IMR-90 (cell line): ENCODE data around the gene JMJD1C. TPM values are rescaled to one million over a fixed set of nuclear protein-coding genes. Genes with fewer than 3 reads are reported as not detected.

Experiments
- ATAC-seq: fragments of 200-7000 bp; cut with Tn5 transposase; 2 replicates; pipeline ENCODE4 v1.9.1; 2020; ENCODE audit warnings: low read depth, mild to moderate bottlenecking, moderate library complexity
- BruUV-seq: library from RNA; stranded (reverse); fragments of 400-500 nt; replicated peaks from 2 replicates; lab custom pipeline; 2021; lab: Mats Ljungman, UMichigan
- CTCF ChIA-PET: fragments of 300-600 bp; formaldehyde crosslinking; extraction: SDS; loops from one replicate; lab custom pipeline; 2021; ENCODE audit warnings: antibody characterized with exemption; lab: Yijun Ruan, JAX
- POLR2A ChIA-PET: fragments of 300-600 bp; sonication (Branson Sonifier 250); formaldehyde crosslinking; loops from one replicate; lab custom pipeline; 2022; ENCODE audit warnings: antibody characterized with exemption; ENCODE audit not compliant: unreplicated experiment; lab: Charles Lee
- DNase-seq: peaks from one replicate; pipeline ENCODE4 v3.0.0; 2013
- H2AFZ ChIP-seq: replicated peaks from 2 replicates; pipeline ENCODE3; 2013; ENCODE audit warnings: low read length, mild to moderate bottlenecking; ENCODE audit not compliant: poor library complexity
- H2AK5ac ChIP-seq: 2 replicates; pipeline ENCODE4 v1.6.1; 2013; ENCODE audit warnings: low read depth, low read length, inconsistent platforms
- H2AK9ac ChIP-seq: replicated peaks from 2 replicates; pipeline ENCODE3; 2013; ENCODE audit warnings: mild to moderate bottlenecking, low read depth, low read length, moderate library complexity; ENCODE audit not compliant: poor library complexity
- H2BK120ac ChIP-seq: 2 replicates; pipeline ENCODE4 v1.6.1; 2013; ENCODE audit warnings: low read depth, low read length, inconsistent platforms
- H2BK15ac ChIP-seq: 3 replicates; pipeline ENCODE4 v1.6.1; 2013; ENCODE audit warnings: low read depth, low read length, inconsistent platforms
- H2BK20ac ChIP-seq: 2 replicates; pipeline ENCODE4 v1.6.1; 2013; ENCODE audit warnings: low read depth, mild to moderate bottlenecking, inconsistent platforms, low read length, moderate library complexity
- H2BK5ac ChIP-seq: 2 replicates; pipeline ENCODE4 v1.6.1; 2013; ENCODE audit warnings: mild to moderate bottlenecking, low read depth, low read length, inconsistent platforms; ENCODE audit not compliant: poor library complexity, severe bottlenecking
- H3K14ac ChIP-seq: replicated peaks from 2 replicates; pipeline ENCODE4 v1.6.1; 2013; ENCODE audit warnings: low read depth, low read length, inconsistent platforms
- H3K18ac ChIP-seq: 2 replicates; pipeline ENCODE4 v1.6.1; 2013; ENCODE audit warnings: low read depth, low read length, control low read depth
- H3K23ac ChIP-seq: 2 replicates; pipeline ENCODE4 v1.6.1; 2013; ENCODE audit warnings: low read depth, low read length, inconsistent platforms
- H3K27ac ChIP-seq: 2 replicates; pipeline ENCODE4 v1.5.1; 2013; ENCODE audit warnings: mild to moderate bottlenecking, control low read depth, low read length; ENCODE audit not compliant: insufficient read depth
- H3K27me3 ChIP-seq: 2 replicates; pipeline ENCODE4 v1.6.1; 2013; ENCODE audit warnings: low read length; ENCODE audit not compliant: control insufficient read depth, insufficient read depth
- H3K36me3 ChIP-seq: 2 replicates; pipeline ENCODE4 v1.6.1; 2013; ENCODE audit warnings: low read length, mixed read lengths; ENCODE audit not compliant: control insufficient read depth, insufficient read depth
- H3K4ac ChIP-seq: 2 replicates; pipeline ENCODE4 v1.6.1; 2013; ENCODE audit warnings: low read depth, low read length, inconsistent platforms
- H3K4me1 ChIP-seq: 2 replicates; pipeline ENCODE4 v1.6.1; 2013; ENCODE audit warnings: low read length, mixed read lengths; ENCODE audit not compliant: control insufficient read depth, insufficient read depth
- H3K4me2 ChIP-seq: 2 replicates; pipeline ENCODE4 v1.6.1; 2013; ENCODE audit warnings: low read depth, mild to moderate bottlenecking, control low read depth, low read length, moderate library complexity
- H3K4me3 ChIP-seq: 2 replicates; pipeline ENCODE4 v1.5.1; 2013; ENCODE audit warnings: low read depth, mild to moderate bottlenecking, control low read depth, low read length, moderate library complexity; ENCODE audit not compliant: insufficient read depth
- H3K56ac ChIP-seq: 2 replicates; pipeline ENCODE4 v1.6.1; 2013; ENCODE audit warnings: low read length, inconsistent platforms; ENCODE audit not compliant: insufficient read depth; ENCODE audit errors: extremely low read depth
- H3K79me1 ChIP-seq, 2 experiments: 2 replicates each; pipeline ENCODE4 v1.6.1; 2013; ENCODE audit warnings: low read length in 2 of 2, inconsistent platforms in 1 of 2, low read depth in 1 of 2
- H3K9ac ChIP-seq: 2 replicates; pipeline ENCODE4 v1.6.1; 2013; ENCODE audit warnings: low read depth, low read length, control low read depth
- H3K9me1 ChIP-seq: 2 replicates; pipeline ENCODE4 v1.6.1; 2013; ENCODE audit warnings: low read length, inconsistent platforms; ENCODE audit not compliant: insufficient read depth
- H3K9me3 ChIP-seq: 2 replicates; pipeline ENCODE4 v1.6.1; 2013; ENCODE audit warnings: low read length; ENCODE audit not compliant: control insufficient read depth, insufficient read depth
- H4K20me1 ChIP-seq: 2 replicates; pipeline ENCODE4 v1.6.1; 2013; ENCODE audit warnings: low read length, inconsistent platforms; ENCODE audit not compliant: insufficient read depth
- H4K5ac ChIP-seq: 2 replicates; pipeline ENCODE4 v1.6.1; 2013; ENCODE audit warnings: mild to moderate bottlenecking, low read depth, low read length, control low read depth
- H4K8ac ChIP-seq, 2 experiments: 2 replicates each; pipeline ENCODE4 v1.6.1; 2013; ENCODE audit warnings: low read depth in 2 of 2, low read length in 2 of 2, control low read depth in 1 of 2, inconsistent platforms in 1 of 2
- H4K91ac ChIP-seq: 2 replicates; pipeline ENCODE4 v1.6.1; 2013; ENCODE audit warnings: low read depth, low read length, inconsistent platforms; ENCODE audit not compliant: insufficient read depth
- BHLHE40 ChIP-seq: fragments of 150-350 bp; IDR thresholded peaks from 2 replicates; pipeline ENCODE4 v1.6.1; 2016; ENCODE audit warnings: mild to moderate bottlenecking, low read depth, low read length
- CEBPB ChIP-seq: IDR thresholded peaks from 2 replicates; pipeline ENCODE4 v1.6.1; 2012; ENCODE audit warnings: low read depth, low read length, improper control_type of control experiment
- CHD1 ChIP-seq: IDR thresholded peaks from 2 replicates; pipeline ENCODE4 v1.6.1; 2012; ENCODE audit warnings: low read depth, low read length, improper control_type of control experiment
- MAFK ChIP-seq: IDR thresholded peaks from 2 replicates; pipeline ENCODE4 v1.6.1; 2012; ENCODE audit warnings: low read depth, low read length, improper control_type of control experiment
- MAZ ChIP-seq: IDR thresholded peaks from 2 replicates; pipeline ENCODE4 v1.6.1; 2012; ENCODE audit warnings: low read depth, mild to moderate bottlenecking, low read length, improper control_type of control experiment, moderate library complexity, borderline replicate concordance
- MXI1 ChIP-seq: IDR thresholded peaks from 2 replicates; pipeline ENCODE4 v1.6.1; 2012; ENCODE audit warnings: low read depth, mild to moderate bottlenecking, low read length, moderate library complexity, borderline replicate concordance
- NFE2L2 ChIP-seq: fragments of 150-350 bp; IDR thresholded peaks from 2 replicates; pipeline ENCODE4 v1.6.1; 2016; ENCODE audit warnings: low read depth, mild to moderate bottlenecking, low read length
- POLR2A ChIP-seq: IDR thresholded peaks from 2 replicates; pipeline ENCODE4 v1.6.1; 2012; ENCODE audit warnings: mild to moderate bottlenecking, low read depth, low read length
- RAD21 ChIP-seq: IDR thresholded peaks from 2 replicates; pipeline ENCODE4 v1.6.1; 2012; ENCODE audit warnings: low read length, improper control_type of control experiment
- RCOR1 ChIP-seq: IDR thresholded peaks from 2 replicates; pipeline ENCODE4 v1.6.1; 2012; ENCODE audit warnings: mild to moderate bottlenecking, low read length, improper control_type of control experiment; ENCODE audit not compliant: insufficient replicate concordance
- RFX5 ChIP-seq: IDR thresholded peaks from 2 replicates; pipeline ENCODE4 v1.8.0; 2012; ENCODE audit warnings: low read depth, mild to moderate bottlenecking, low read length, moderate library complexity
- SMC3 ChIP-seq: fragments of 150-350 bp; IDR thresholded peaks from 2 replicates; pipeline ENCODE4 v1.6.1; 2016; ENCODE audit warnings: low read depth, mild to moderate bottlenecking, antibody characterized with exemption, low read length, moderate library complexity
- WGBS, 2 experiments: methylation state at CpG; one replicate each; pipeline versions ENCODE4 v1.1.5 to v1.1.7; 2013; ENCODE audit warnings: missing lambda C conversion rate in 2 of 2; ENCODE audit not compliant: insufficient read length in 1 of 2; ENCODE audit errors: extremely low coverage in 2 of 2; 5-methylcytosine and 5-hydroxymethylcytosine counted together
- dilution Hi-C: fragments of 300-500 bp; cut with HindIII; formaldehyde crosslinking; loops from one replicate; pipeline ENCODE4 v1.14.3; 2018; ENCODE audit warnings: low sequenced_read_pairs; ENCODE audit not compliant: unreplicated experiment
- in situ Hi-C: fragments of 300-500 bp; cut with MboI; formaldehyde crosslinking; loops from 3 replicates; pipeline ENCODE4 v1.14.3; 2019; ENCODE audit warnings: low sequenced_read_pairs, inconsistent platforms, mixed read lengths
- intact Hi-C: fragments of 100-400 bp; cut with micrococcal nuclease; formaldehyde crosslinking; loops from 2 replicates; pipeline ENCODE4 v1.10.0; 2022
- polyA plus RNA-seq, 3 experiments: library from polyadenylated mRNA; depleted of rRNA; stranded (reverse); fragments of >200 nt; gene quantifications; 2 replicates each; pipeline ENCODE4 v1.2.3, GENCODE V29; 2012; ENCODE audit warnings: low replicate concordance in 1 of 3
- total RNA-seq: library from RNA; depleted of rRNA; stranded (reverse); fragments of >200 nt; gene quantifications from 2 replicates; pipeline ENCODE4 v1.2.3, GENCODE V29; 2012
- TF ChIP-seq, protein P1 (sequence below): conservative IDR thresholded peaks from 2 replicates; pipeline ENCODE4 v1.5.1; 2012; ENCODE audit warnings: mild to moderate bottlenecking, low read depth, low read length, improper control_type of control experiment
- TF ChIP-seq, protein P2 (sequence below): fragments of 150-350 bp; IDR thresholded peaks from 2 replicates; pipeline ENCODE4 v1.6.1; 2016; ENCODE audit warnings: low read depth, mild to moderate bottlenecking, low read length, moderate library complexity, borderline replicate concordance
- TF ChIP-seq, protein P3 (sequence below): fragments of 150-350 bp; IDR thresholded peaks from 2 replicates; pipeline ENCODE4 v1.6.1; 2017; ENCODE audit warnings: mild to moderate bottlenecking, antibody characterized with exemption, low read length, low read depth

Gene JMJD1C
- total and polyA plus RNA-seq, 2 of the 4 experiments (the other 2 are of a cell fraction): 15.6 to 96.8 TPM

DNA sequence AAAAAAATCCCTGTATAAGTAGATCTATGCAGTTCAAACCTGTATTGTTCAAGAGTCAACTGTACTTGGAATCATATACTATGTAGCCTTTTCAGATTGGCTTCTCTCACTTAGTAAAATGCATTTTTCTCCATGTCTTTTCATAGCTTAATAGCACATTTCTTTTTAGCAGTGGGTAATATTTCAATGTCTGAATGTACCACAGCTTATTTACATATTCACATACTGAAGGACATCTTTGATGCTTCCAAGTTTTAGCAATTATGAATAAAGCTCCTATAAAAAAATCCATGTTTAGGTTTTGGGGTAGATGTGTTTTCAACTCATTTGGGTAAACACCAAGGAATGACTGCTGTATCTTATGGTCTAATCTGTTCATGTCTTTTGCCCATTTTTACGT, 177.6 kb downstream of the JMJD1C start:
- in situ Hi-C loops: no loop called here
- Histone ChIP-seq H4K20me1 (peaks cover 13% of the 10 kb centered on the region; the same call in 1 of the 2 replicates), H3K4me3 (no peak overlapping the region), H3K4me2 (no peak overlapping the region), H4K91ac (no peak overlapping the region), H4K5ac (no peak overlapping the region), H2AFZ (no peak overlapping the region), H2BK120ac (no peak overlapping the region), H3K27me3 (no peaks in the 10 kb centered on the region), H3K27ac (no peak overlapping the region), H3K36me3 (no peaks in the 10 kb centered on the region), H2BK15ac (no peak overlapping the region), H2AK9ac (no peak overlapping the region), H2AK5ac (no peak overlapping the region), H2BK20ac (no peak overlapping the region), H2BK5ac (no peak overlapping the region), H3K9me1 (peaks cover 5% of the 10 kb centered on the region; the same call in 1 of the 2 replicates), H4K8ac (no peak overlapping the region), H3K4ac (no peak overlapping the region), H3K9ac (no peak overlapping the region), H3K14ac (no peak overlapping the region), H3K18ac (no peak overlapping the region), H3K9me3 (no peaks in the 10 kb centered on the region), H3K56ac (no peak overlapping the region), H3K23ac (no peak overlapping the region), H3K79me1 (peaks cover 33 to 51% of the 10 kb centered on the region in 2 experiments), H3K4me1 (no peaks in the 10 kb centered on the region)
- DNase-seq: no peak
- no peak for TF ChIP-seq MXI1
- TF ChIP-seq RCOR1: no peak
- TF ChIP-seq, protein P1, sequence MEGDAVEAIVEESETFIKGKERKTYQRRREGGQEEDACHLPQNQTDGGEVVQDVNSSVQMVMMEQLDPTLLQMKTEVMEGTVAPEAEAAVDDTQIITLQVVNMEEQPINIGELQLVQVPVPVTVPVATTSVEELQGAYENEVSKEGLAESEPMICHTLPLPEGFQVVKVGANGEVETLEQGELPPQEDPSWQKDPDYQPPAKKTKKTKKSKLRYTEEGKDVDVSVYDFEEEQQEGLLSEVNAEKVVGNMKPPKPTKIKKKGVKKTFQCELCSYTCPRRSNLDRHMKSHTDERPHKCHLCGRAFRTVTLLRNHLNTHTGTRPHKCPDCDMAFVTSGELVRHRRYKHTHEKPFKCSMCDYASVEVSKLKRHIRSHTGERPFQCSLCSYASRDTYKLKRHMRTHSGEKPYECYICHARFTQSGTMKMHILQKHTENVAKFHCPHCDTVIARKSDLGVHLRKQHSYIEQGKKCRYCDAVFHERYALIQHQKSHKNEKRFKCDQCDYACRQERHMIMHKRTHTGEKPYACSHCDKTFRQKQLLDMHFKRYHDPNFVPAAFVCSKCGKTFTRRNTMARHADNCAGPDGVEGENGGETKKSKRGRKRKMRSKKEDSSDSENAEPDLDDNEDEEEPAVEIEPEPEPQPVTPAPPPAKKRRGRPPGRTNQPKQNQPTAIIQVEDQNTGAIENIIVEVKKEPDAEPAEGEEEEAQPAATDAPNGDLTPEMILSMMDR: no peak
- TF ChIP-seq MAZ: no peak
- no peak for TF ChIP-seq BHLHE40
- no peak for TF ChIP-seq SMC3
- TF ChIP-seq CEBPB: no peak
- TF ChIP-seq CHD1: no peak
- TF ChIP-seq, protein P2, sequence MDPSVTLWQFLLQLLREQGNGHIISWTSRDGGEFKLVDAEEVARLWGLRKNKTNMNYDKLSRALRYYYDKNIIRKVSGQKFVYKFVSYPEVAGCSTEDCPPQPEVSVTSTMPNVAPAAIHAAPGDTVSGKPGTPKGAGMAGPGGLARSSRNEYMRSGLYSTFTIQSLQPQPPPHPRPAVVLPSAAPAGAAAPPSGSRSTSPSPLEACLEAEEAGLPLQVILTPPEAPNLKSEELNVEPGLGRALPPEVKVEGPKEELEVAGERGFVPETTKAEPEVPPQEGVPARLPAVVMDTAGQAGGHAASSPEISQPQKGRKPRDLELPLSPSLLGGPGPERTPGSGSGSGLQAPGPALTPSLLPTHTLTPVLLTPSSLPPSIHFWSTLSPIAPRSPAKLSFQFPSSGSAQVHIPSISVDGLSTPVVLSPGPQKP: no peak
- TF ChIP-seq NFE2L2: no peak
- TF ChIP-seq RAD21: no peak
- TF ChIP-seq, protein P3, sequence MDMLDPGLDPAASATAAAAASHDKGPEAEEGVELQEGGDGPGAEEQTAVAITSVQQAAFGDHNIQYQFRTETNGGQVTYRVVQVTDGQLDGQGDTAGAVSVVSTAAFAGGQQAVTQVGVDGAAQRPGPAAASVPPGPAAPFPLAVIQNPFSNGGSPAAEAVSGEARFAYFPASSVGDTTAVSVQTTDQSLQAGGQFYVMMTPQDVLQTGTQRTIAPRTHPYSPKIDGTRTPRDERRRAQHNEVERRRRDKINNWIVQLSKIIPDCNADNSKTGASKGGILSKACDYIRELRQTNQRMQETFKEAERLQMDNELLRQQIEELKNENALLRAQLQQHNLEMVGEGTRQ: no peak
- no peak for TF ChIP-seq POLR2A
- TF ChIP-seq MAFK: no peak
- no peak for TF ChIP-seq RFX5
- POLR2A ChIA-PET: no interaction called here
- BruUV-seq: no TSS peak
- CTCF ChIA-PET: interaction anchor here (1.2 kb wide), 1 partner anchor 341 kb away, joined by 3 read pairs; no protein-coding TSS in a partner anchor
- WGBS, 2 experiments: no CpG with 5 or more reads among the region's 1 CpG
- no peak for ATAC-seq
- dilution Hi-C loops: no loop called here
- intact Hi-C loops: no loop called here
